ENCODE results near the gene HKDC1.
"Not testable (repeated sequence)": the region's sequence is repeated elsewhere in the genome, so short reads cannot be mapped to it uniquely, and the experiment has no call there.

HKDC1 gene

GRCh38 chr10:69241575-69241974 is 21.4 kb downstream of the HKDC1 start:
- TF ChIP-seq GATA1 (IDR thresholded peaks at IDR 0.05; ENCODE audit: low read depth, low read length) (no peak), POLR2A (IDR thresholded peaks at IDR 0.05; ENCODE audit: low read length) (no peak)

GRCh38 chr10:69242040-69242851 is 22.1 kb downstream of the HKDC1 start:
- no peak for TF ChIP-seq GATA1 (IDR thresholded peaks at IDR 0.05; ENCODE audit: low read depth, low read length)
- TF ChIP-seq POLR2A (IDR thresholded peaks at IDR 0.05; ENCODE audit: low read length), result peak; percentile 48
- peak; percentile 88 to 89 for DNase-seq

More at GRCh38 chr10:69241575-69241974, 21.4 kb downstream of the HKDC1 start:
- peak; percentile 43 to 59 for DNase-seq

DNA sequence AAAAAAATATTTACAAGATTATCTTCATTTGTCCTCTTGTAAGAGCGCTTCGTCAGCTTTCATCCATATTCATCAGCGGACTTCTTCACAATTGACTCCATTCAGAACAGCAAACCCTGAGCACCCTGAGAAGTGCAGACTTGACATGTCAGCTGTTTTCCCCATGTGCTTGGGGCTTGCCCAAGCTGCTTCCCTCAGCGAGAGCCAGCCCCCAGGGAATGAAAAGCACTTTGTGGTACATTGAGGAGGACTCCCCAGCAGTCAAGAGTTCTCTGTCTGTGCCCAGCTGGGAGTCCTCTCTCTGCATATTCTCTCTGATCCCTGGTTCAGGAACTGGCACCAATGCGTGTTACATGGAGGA is 22.7 kb downstream of the HKDC1 start:
- TF ChIP-seq POLR2A (IDR thresholded peaks at IDR 0.05; ENCODE audit: low read length), result no peak
- peak in 1 of 2 experiments; percentile 44 for DNase-seq

GRCh38 chr10:69243817-69244216 is 23.7 kb downstream of the HKDC1 start:
- no peak for DNase-seq
- TF ChIP-seq POLR2A (IDR thresholded peaks at IDR 0.05; ENCODE audit: low read length) (no peak), GATA1 (IDR thresholded peaks at IDR 0.05; ENCODE audit: low read depth, low read length) (no peak)

DNA sequence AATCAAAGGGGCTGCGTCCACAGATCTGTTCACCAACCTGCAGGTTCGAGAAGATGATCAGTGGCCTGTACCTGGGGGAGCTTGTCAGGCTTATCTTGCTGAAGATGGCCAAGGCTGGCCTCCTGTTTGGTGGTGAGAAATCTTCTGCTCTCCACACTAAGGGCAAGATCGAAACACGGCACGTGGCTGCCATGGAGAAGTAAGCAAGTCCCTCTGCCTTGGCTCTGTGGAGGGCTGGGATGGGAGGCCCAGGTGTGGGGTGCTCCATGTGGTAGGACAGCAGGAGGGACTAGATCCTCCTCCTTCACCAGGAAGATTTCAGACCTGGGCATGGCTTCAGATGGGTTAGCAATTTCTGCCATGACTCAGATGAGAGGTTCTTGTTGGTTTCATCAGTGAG is 25.9 kb downstream of the HKDC1 start:
- no peak for DNase-seq
- no peak for TF ChIP-seq POLR2A (IDR thresholded peaks at IDR 0.05; ENCODE audit: low read length)
- TF ChIP-seq GATA1 (IDR thresholded peaks at IDR 0.05; ENCODE audit: low read depth, low read length), result no peak

DNA sequence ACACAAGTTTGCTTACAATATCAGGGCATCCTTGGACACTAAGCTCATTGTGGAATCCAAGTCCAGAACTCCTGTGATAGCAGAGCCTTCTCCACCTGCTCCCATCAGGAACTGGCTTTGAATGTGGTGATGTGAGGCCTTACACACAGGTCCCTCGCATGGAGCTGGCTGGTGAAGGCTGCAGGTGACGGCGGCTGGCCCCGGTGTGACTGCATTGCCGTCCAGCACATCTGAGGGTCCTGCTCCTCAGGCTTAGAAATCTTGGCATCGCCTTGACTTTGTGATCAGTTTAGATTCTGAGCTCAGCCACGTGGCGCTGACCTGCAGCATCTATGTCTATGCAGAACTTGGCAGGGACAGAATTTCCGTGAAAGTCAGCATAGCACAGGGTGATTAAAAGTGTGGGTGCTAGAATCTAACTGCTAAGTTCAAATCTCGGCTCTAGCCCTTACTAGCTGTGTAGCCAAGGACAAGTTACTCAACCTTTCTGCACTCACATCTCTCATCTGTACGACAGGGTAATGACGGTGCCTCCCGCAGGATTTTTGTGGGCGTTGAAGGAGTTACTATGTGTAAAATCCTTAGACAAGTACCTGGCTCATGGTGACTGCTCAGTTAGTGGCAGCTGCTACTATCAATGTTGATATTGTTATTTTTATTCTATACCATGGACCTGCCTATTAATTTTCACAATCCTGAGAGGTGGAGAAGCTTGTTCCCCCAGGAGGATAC is 26.6 kb downstream of the HKDC1 start:
- DNase-seq, result no peak
- no peak for TF ChIP-seq GATA1 (IDR thresholded peaks at IDR 0.05; ENCODE audit: low read depth, low read length)

- DNase-seq, result no peak
- TF ChIP-seq GATA1 (IDR thresholded peaks at IDR 0.05; ENCODE audit: low read depth, low read length) (no peak), POLR2A (IDR thresholded peaks at IDR 0.05; ENCODE audit: low read length) (no peak)
Observed at GRCh38 chr10:69247313-69247710, 27.2 kb downstream of the HKDC1 start.

- DNase-seq, result no peak
- no peak for TF ChIP-seq POLR2A (IDR thresholded peaks at IDR 0.05; ENCODE audit: low read length)
- no peak for TF ChIP-seq GATA1 (IDR thresholded peaks at IDR 0.05; ENCODE audit: low read depth, low read length)
Observed at GRCh38 chr10:69248117-69248730, 28.1 kb downstream of the HKDC1 start.

- TF ChIP-seq GATA1 (IDR thresholded peaks at IDR 0.05; ENCODE audit: low read depth, low read length) (no peak), POLR2A (IDR thresholded peaks at IDR 0.05; ENCODE audit: low read length) (no peak)
Observed at GRCh38 chr10:69250041-69250440, 29.9 kb downstream of the HKDC1 start.

GRCh38 chr10:69251417-69251816 is 31.3 kb downstream of the HKDC1 start:
- not testable (repeated sequence) for DNase-seq

More at GRCh38 chr10:69250041-69250440, 29.9 kb downstream of the HKDC1 start:
- no peak for DNase-seq

GRCh38 chr10:69253171-69253570 is 33.0 kb downstream of the HKDC1 start:
- DNase-seq, result no peak
- TF ChIP-seq GATA1 (IDR thresholded peaks at IDR 0.05; ENCODE audit: low read depth, low read length) (no peak), POLR2A (IDR thresholded peaks at IDR 0.05; ENCODE audit: low read length) (no peak)

GRCh38 chr10:69254877-69255276 is 34.7 kb downstream of the HKDC1 start:
- DNase-seq, result no peak
- no peak for TF ChIP-seq POLR2A (IDR thresholded peaks at IDR 0.05; ENCODE audit: low read length)
- TF ChIP-seq GATA1 (IDR thresholded peaks at IDR 0.05; ENCODE audit: low read depth, low read length), result no peak

GRCh38 chr10:69259547-69260243 is 39.6 kb downstream of the HKDC1 start:
- TF ChIP-seq POLR2A (IDR thresholded peaks at IDR 0.05; ENCODE audit: low read length) (no peak), GATA1 (IDR thresholded peaks at IDR 0.05; ENCODE audit: low read depth, low read length) (no peak)
- no peak for DNase-seq

DNA sequence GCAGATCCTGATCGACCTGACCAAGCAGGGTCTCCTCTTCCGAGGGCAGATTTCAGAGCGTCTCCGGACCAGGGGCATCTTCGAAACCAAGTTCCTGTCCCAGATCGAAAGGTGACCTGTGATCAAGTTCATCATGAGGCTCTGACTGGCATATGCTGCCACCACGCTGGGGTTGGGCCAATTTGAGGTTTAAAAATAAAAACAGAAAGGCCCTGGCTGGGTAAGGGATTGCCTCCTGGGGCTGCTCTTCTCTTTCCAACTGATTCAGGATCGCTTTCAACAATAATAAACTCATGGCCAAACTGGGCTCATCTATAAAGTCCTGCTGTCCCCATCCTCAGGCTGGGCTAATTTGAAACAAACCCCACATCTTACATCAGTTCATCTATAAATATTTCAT is 41.1 kb downstream of the HKDC1 start:
- TF ChIP-seq POLR2A (IDR thresholded peaks at IDR 0.05; ENCODE audit: low read length) (no peak), GATA1 (IDR thresholded peaks at IDR 0.05; ENCODE audit: low read depth, low read length) (no peak)
- DNase-seq, result no peak
